HG03558 (cell line): ENCODE measurements around the gene FNDC4.
"Not testable (repeated sequence)": the region's sequence is repeated elsewhere in the genome, so short reads cannot be mapped to it uniquely, and the experiment has no call there.

Experiments used
- ATAC-seq: cut with Tn5 transposase; IDR thresholded peaks from one replicate; pipeline ENCODE4 v1.9.1; 2021; ENCODE audit warnings: moderate number of reproducible peaks; ENCODE audit not compliant: unreplicated experiment; ENCODE audit errors: extremely low read depth

FNDC4 gene, protein sequence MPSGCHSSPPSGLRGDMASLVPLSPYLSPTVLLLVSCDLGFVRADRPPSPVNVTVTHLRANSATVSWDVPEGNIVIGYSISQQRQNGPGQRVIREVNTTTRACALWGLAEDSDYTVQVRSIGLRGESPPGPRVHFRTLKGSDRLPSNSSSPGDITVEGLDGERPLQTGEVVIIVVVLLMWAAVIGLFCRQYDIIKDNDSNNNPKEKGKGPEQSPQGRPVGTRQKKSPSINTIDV

DNA sequence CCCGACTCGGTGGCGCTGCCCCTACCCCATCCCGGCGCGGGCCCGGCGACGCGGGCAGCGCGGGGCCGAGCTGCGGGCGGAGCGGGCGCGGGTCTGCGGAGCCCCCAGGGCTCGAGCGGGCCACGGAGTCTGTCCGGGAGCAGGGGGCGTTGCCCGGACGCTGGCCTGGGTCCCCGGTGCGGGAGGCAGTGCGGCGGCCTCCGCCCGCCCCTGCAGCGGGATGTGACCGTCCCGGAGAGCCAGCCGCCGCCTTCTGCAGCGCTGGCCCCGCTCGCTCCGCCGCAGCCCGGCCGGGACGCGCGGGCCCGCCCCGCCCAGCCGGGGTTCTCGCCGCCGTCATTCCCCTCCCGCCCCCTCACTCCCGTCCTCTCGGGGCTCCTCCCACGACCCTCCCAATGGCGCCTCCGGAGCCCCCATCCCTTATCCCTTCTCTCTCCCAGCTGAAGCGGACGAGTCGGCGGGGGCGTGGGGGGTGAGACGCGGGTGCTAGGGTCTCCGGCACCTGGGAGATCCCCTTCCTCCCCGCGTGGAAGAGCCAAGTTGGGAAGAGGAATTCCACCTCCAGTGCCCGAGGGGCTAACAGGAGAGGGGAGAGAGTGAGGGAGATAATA is at the start of gene FNDC4:
FNDC4 (minus strand) TSS at position 257 of the 611 bp plus-strand sequence. CDS start 521 bp downstream, outside the sequence.
- no peak for ATAC-seq

GRCh38 chr2:27544143-27544821 is 49.3 kb upstream of the FNDC4 start:
- ATAC-seq, result no peak

GRCh38 chr2:27539649-27540048 is 44.6 kb upstream of the FNDC4 start:
- ATAC-seq, result not testable (repeated sequence)

DNA sequence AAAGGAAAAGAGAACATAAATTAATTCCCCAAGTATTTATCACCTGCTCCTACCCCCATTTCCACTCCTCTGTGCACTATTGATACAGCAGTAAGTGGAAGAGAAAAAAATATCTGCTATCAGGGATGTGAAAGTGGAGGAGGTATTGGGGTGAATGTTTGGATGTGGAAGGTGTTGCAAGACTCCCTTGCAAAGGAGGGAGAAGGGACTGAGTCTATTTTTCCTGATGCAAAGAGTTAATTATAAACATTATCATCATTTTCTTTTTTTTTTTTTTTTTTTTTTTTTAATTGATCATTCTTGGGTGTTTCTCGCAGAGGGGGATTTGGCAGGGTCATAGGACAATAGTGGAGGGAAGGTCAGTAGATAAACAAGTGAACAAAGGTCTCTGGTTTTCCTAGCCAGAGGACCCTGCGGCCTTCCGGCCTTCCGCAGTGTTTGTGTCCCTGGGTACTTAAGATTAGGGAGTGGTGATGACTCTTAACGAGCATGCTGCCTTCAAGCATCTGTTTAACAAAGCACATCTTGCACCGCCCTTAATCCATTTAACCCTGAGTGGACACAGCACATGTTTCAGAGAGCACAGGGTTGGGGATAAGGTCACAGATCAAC is 43.9 kb upstream of the FNDC4 start:
- ATAC-seq, result not testable (repeated sequence)

- ATAC-seq, result no peak
Observed at GRCh38 chr2:27537287-27537686, 42.3 kb upstream of the FNDC4 start.

DNA sequence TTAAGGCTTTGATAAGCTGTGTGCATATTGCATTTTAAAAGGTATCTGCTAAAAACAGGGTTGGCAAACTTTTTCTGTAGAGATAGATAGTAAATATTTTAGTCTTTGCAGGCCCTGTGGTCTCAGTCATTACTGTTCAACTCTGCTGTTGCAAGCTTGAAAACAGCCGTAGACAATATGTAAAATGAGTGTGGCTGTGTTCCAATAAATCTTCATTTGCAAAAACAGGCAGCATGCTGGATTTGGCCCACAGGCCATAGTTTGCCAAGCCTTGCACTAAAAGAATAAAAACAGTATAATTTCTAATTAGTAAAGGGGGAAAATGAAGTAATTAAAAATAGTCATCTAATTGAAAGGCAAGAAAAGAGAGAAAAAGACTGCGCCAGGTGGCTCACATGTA is 37.0 kb upstream of the FNDC4 start:
- no peak for ATAC-seq

DNA sequence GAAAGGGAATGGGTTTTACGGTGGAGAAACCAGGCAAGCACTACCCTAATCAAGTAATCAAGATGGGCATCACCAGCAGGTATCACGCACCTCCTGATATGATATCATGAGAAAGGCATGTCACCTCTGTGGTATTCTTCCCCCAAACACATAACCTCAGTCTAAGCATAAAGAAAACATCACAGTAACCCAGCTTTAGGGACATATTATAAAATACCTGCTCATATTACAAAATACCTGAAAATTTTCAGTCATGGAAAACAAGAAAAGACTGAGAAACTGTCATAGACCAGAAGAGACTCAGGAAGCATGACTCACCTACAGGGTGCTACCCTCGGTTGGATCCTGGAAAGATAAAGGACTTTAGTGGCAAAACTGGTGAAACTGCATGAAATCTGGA is 32.2 kb upstream of the FNDC4 start:
- ATAC-seq, result no peak

GRCh38 chr2:27522400-27522945 is 27.5 kb upstream of the FNDC4 start:
- ATAC-seq, result no peak

- no peak for ATAC-seq
Observed at GRCh38 chr2:27520316-27520715, 25.3 kb upstream of the FNDC4 start.

GRCh38 chr2:27518782-27519113 is 23.7 kb upstream of the FNDC4 start:
- ATAC-seq, result no peak

DNA sequence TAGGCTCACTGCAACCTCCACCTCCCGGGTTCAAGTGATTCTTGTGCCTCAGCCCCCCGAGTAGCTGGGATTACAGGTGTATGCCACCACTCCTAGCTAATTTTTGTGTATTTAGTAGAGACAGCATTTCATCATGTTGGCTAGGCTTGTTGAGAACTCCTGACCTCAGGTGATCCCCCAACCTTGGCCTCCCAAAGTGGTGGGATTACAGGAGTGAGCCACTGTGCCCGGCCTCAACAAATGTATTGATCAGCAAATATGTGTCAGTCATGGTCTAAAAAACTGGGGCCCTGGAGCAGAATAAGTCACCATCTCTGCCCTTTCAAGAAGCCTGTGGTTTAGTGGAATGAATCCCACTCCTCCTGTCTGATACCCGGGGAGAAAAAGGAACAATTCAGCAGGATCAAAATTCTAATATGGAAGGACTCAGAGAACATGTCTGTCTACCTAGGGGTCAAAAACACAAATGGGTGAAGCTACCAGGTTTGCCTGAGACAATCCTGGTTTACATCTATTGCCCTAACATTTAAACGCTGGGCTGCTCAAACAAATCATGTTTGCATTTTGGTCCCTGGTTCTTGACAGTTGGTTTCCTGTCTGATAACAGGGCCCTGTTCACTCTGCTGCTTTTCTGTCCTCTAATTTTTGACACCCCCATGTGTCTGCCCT is 23.2 kb upstream of the FNDC4 start:
- no peak for ATAC-seq

DNA sequence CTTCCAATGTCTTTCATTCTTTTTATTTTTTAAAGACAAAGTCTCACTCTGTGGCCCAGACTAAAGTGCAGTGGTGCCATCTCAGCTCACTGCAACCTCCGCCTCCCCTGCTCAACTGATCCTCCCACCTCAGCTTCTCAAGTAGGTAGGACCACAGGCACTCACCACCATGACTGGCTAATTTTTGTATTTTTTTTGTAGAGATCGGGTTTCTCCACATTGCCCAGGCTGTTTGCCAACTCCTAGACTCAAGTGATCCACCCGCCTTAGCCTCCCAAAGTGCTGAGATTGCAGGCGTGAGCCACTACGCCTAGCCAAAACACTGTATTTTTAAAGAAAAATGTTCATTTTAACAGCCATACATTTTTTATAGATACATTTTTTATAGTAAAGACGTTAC is 14.3 kb upstream of the FNDC4 start:
- no peak for ATAC-seq

DNA sequence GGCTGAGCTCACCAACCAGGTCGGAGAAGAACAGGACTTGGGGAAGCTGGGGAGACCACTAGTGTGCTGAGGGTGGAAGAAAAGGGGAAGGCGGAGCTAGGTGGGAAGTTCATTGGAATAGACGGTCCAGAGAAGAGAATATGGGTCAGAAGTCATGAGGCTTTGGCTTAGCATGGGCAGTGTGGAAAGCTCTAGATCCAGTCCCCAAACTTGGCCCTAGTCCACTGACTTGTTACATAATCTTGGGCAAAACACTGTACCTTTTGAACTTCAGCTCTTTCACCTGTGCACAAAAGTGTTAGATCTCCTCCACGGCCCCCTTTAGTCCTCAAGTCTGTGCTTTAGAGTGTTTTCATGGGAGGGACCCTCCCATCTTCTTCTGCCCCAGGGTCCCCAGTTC is 12.3 kb upstream of the FNDC4 start:
- ATAC-seq, result no peak

GRCh38 chr2:27506587-27506986 is 11.6 kb upstream of the FNDC4 start:
- no peak for ATAC-seq

DNA sequence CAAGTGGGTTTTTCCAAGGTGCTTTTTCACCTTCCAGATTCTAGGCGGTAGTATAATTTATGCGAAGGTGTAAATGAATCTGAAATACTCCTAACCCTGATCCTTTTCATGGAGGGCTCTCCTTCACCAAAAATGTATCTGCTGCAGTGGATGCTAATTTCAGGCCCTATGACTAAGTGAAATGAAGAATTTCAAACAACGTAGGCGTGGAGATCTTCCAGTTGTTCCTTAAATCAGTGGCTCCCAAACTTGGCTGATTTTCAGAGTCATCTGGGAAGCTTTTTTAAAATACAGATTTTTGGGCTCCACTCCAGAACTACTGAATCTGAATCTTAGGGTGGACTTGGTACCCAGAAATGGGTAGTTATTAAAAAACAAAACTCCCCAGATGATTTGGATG is 7.1 kb upstream of the FNDC4 start:
- no peak for ATAC-seq

DNA sequence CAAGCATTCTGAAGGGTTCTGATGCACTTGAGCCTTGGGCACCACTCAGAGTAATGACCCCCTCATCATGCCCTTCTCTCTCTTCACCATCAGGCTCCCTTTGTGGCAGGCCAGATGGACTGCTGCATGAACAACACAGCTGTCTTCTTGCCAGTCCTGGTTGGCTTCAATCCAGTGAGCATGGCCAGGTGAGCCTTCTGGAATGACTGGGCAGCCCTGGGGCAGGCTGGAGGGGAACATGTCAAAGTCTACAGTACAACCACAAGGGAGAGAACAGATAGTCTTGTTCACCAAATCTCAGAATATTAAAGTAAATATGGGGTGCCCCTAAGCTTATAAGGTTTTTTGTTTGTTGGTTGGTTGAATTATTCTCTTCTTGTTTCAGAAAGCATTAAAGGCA is 6.0 kb upstream of the FNDC4 start:
- ATAC-seq, result no peak

GRCh38 chr2:27498975-27499374 is 4.0 kb upstream of the FNDC4 start:
- no peak for ATAC-seq

DNA sequence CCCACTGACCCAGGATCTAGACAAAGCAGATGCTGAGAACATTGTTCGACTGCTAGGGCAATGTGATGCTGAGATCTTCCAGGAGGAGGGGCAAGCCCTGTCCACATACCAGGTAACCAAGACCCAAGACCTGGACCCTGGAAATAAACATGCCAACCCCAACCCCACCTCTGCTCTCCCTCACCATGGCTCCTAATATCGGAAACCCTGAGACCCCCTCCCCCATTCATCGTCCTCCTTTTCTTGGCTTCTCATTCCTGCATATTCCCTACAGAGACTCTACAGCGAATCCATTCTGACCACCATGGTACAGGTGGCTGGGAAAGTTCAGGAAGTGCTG is 2.3 kb upstream of the FNDC4 start:
- no peak for ATAC-seq

DNA sequence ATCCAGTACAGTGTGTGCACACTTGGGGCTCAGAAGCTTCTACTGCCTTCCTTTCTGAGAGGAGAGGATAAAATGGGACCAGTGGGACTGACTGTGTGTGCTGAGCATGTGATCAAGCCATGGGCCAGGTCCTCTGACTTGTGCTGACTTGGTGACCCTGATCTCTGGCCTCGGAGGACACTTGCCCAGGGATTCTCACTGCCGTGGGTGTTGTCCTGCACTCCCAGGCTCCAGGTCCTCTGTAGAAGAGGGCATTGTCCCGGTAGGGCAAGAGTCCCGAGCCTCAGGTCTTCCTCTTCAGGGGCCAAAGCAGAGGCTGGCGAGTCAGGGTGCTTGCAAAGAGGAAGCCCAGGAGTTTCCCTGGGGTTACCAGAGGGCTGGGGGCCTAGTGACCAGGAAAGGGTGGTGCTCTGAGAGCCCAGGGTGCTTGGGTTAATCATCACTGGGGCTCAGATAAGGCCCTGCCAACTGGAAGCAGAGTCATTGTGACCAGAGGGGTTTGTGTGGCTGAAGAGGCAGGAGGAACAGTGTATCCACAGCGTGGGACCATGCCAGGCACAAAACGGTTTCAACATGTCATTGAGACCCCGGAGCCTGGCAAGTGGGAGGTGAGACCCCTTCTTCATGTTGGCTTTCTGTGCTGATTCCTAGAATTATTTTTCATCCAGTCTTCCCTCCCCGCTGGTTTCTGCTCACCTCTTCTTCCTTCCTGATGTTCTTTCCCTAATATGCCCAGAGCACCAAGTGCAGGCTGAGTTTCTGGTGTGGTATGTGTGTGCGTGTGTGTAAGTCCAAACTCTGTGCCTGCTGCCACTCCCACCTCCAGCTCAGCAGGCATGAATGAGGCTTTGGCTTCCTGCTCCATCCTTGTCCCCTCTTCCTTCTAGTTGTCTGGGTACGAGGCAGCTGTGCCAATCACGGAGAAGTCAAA is 1.6 kb upstream of the FNDC4 start, which contains the start of gene GCKR:
GCKR (plus strand) TSS at position 483 of the 931 bp plus-strand sequence; CDS start at position 549, 66 bp downstream.
- ATAC-seq, result no peak
